ENCODE data around the gene DPM3. TPM values are rescaled to one million over a fixed set of nuclear protein-coding genes. Genes with fewer than 3 reads are reported as not detected.

Gene DPM3
- total RNA-seq, 6 experiments from 2014 or later: 50.4 to 106 (median 60.4) TPM

GRCh38 chr1:155091071-155092051, 49.0 kb downstream of the DPM3 start:
- Histone ChIP-seq H3K27ac (peak overlapping the region; percentile 39 to 79 (median 57)), H3K4me1 (peaks cover 0 to 25% (median 11%) of the 10 kb centered on the region in 4 donors), H3K9me3 (no peaks in the 10 kb centered on the region), H3K36me3 (no peaks in the 10 kb centered on the region), H3K27me3 (no peaks in the 10 kb centered on the region), H3K4me3 (peak overlapping the region; percentile 0 to 42 (median 28))
- TF ChIP-seq CTCF (IDR thresholded peaks at IDR 0.05): peak; percentile 97 to 100 (median 98)
- TF ChIP-seq POLR2A (IDR thresholded peaks at IDR 0.05): no peak
- WGBS (ENCODE audit: insufficient coverage, low coverage, low lambda C conversion rate, missing lambda C conversion rate): 36% methylated on average over 11 of the region's 29 CpGs
- DNase-seq (peak; percentile 82 to 88 (median 86)), ATAC-seq (peak; percentile 76 to 89 (median 88))
- intact Hi-C loops (cut with DNase I): loop anchor here (5.0 kb wide), 1 partner anchor 76 kb away; no protein-coding TSS in a partner anchor

Small RNAs within 50 kb of the gene (small RNA-seq; reads per million reads assigned to genes)
- gene HMGN2P18: 0 reads per million in 2 experiments
- 0 reads per million in 2 experiments for gene RF00019

Other genes starting within 250 kb of the DPM3 start
- 10 to 100 TPM; 16.9 to 34.5 (median 29.2) TPM for gene PMVK, start 203.8 kb downstream of the DPM3 start, total RNA-seq
- 10 to 100 TPM; 16.7 to 25.9 (median 19.1) TPM for gene PBXIP1, start 184.4 kb downstream of the DPM3 start, total RNA-seq
- gene PYGO2, start 178.7 kb downstream of the DPM3 start, total RNA-seq: 10 to 100 TPM in 4 of 6 experiments, 1 to 10 TPM in 2; 9.1 to 13.5 (median 10.9) TPM
- gene SHC1, start 169.8 kb downstream of the DPM3 start, total RNA-seq: 100 to 1,000 TPM in 1 of 6 experiments, 10 to 100 TPM in 5; 44.6 to 108 (median 75.3) TPM
- gene CKS1B, start 165.8 kb downstream of the DPM3 start, total RNA-seq: 10 to 100 TPM; 14.9 to 51.7 (median 23.1) TPM
- 10 to 100 TPM; 18.3 to 33.1 (median 24.6) TPM for gene FLAD1, start 157.2 kb downstream of the DPM3 start, total RNA-seq
- gene LENEP, start 146.9 kb downstream of the DPM3 start, total RNA-seq: not detected
- 10 to 100 TPM; 35.0 to 83.8 (median 38.8) TPM for gene ZBTB7B, start 137.7 kb downstream of the DPM3 start, total RNA-seq
- 1 to 10 TPM in 1 of 6 experiments, under 1 TPM in 4, not detected in 1; 0.72 to 1.4 (median 0.81) TPM for gene DCST2, start 106.8 kb downstream of the DPM3 start, total RNA-seq
- gene DCST1, start 106.7 kb downstream of the DPM3 start, total RNA-seq: not detected
- 10 to 100 TPM; 16.2 to 33.9 (median 26.4) TPM for gene ADAM15, start 89.2 kb downstream of the DPM3 start, total RNA-seq
- 1 to 10 TPM; 2.3 to 6.4 (median 3.0) TPM for gene EFNA4, start 76.8 kb downstream of the DPM3 start, total RNA-seq
- 1 to 10 TPM in 4 of 6 experiments, under 1 TPM in 2; 0.26 to 4.0 (median 2.5) TPM for gene EFNA3, start 61.7 kb downstream of the DPM3 start, total RNA-seq
- 100 to 1,000 TPM in 5 of 6 experiments, 10 to 100 TPM in 1; 87.5 to 419 (median 196) TPM for gene EFNA1, start 12.7 kb downstream of the DPM3 start, total RNA-seq
- 10 to 100 TPM; 16.2 to 28.1 (median 24.4) TPM for gene SLC50A1, start 4.7 kb downstream of the DPM3 start, total RNA-seq
- gene KRTCAP2, start 32.8 kb upstream of the DPM3 start, total RNA-seq: 100 to 1,000 TPM in 3 of 6 experiments, 10 to 100 TPM in 3; 85.5 to 145 (median 99.9) TPM
- under 1 TPM in 2 of 6 experiments, not detected in 4; 0.09 to 0.15 TPM for gene TRIM46, start 33.3 kb upstream of the DPM3 start, total RNA-seq
- 10 to 100 TPM in 3 of 6 experiments, 1 to 10 TPM in 3; 4.0 to 14.4 (median 10.5) TPM for gene THBS3, start 67.4 kb upstream of the DPM3 start, total RNA-seq
- gene MTX1, start 68.2 kb upstream of the DPM3 start, total RNA-seq: 10 to 100 TPM; 20.0 to 50.7 (median 23.9) TPM
- 10 to 100 TPM in 2 of 6 experiments, 1 to 10 TPM in 4; 7.2 to 13.0 (median 9.6) TPM for gene ENTREP3, start 115.0 kb upstream of the DPM3 start, total RNA-seq
- gene SCAMP3, start 121.8 kb upstream of the DPM3 start, total RNA-seq: 10 to 100 TPM; 27.9 to 63.4 (median 29.2) TPM
- 10 to 100 TPM; 10.4 to 29.2 (median 20.2) TPM for gene CLK2, start 133.0 kb upstream of the DPM3 start, total RNA-seq
- 1 to 10 TPM in 4 of 6 experiments, under 1 TPM in 2; 0.56 to 1.6 (median 1.2) TPM for gene HCN3, start 136.9 kb upstream of the DPM3 start, total RNA-seq
- gene PKLR, start 160.9 kb upstream of the DPM3 start, total RNA-seq: 10 to 100 TPM; 27.0 to 95.3 (median 36.1) TPM
- gene FDPS, start 168.3 kb upstream of the DPM3 start, total RNA-seq: 100 to 1,000 TPM in 4 of 6 experiments, 10 to 100 TPM in 2; 51.1 to 236 (median 171) TPM
- 10 to 100 TPM in 1 of 6 experiments, 1 to 10 TPM in 5; 4.6 to 12.7 (median 7.6) TPM for gene RUSC1, start 180.4 kb upstream of the DPM3 start, total RNA-seq

All from right lobe of liver (tissue), 6 donors.